H9 (cell line): ENCODE measurements around the gene KCNK13. TPM values are rescaled to one million over a fixed set of nuclear protein-coding genes. Genes with fewer than 3 reads are reported as not detected.

Source experiments
- DNase-seq: peaks from one replicate; pipeline ENCODE4 v3.0.0-alpha.2; 2017
- H2AFZ ChIP-seq: one replicate; pipeline ENCODE4 v1.6.1; 2013; ENCODE audit warnings: mild to moderate bottlenecking, low read length, control low read depth, moderate library complexity
- H2AK5ac ChIP-seq: 2 replicates; pipeline ENCODE4 v1.6.1; 2013; ENCODE audit warnings: low read length, control low read depth, mixed read lengths; ENCODE audit not compliant: insufficient read length
- H2BK120ac ChIP-seq: one replicate; pipeline ENCODE4 v1.6.1; 2013; ENCODE audit warnings: low read depth, mild to moderate bottlenecking, low read length, control low read depth, inconsistent platforms; ENCODE audit not compliant: poor library complexity, severe bottlenecking
- H2BK12ac ChIP-seq: 2 replicates; pipeline ENCODE4 v1.6.1; 2013; ENCODE audit warnings: low read length, control low read depth, mixed read lengths, low read depth; ENCODE audit not compliant: insufficient read length
- H2BK15ac ChIP-seq: 2 replicates; pipeline ENCODE4 v1.6.1; 2013; ENCODE audit warnings: low read depth, low read length, control low read depth
- H2BK20ac ChIP-seq: one replicate; pipeline ENCODE4 v1.6.1; 2013; ENCODE audit warnings: low read depth, mild to moderate bottlenecking, low read length, control low read depth, inconsistent platforms; ENCODE audit not compliant: poor library complexity, severe bottlenecking
- H2BK5ac ChIP-seq: 2 replicates; pipeline ENCODE4 v1.6.1; 2013; ENCODE audit warnings: low read length, control low read depth, mixed read lengths; ENCODE audit not compliant: insufficient read length
- H3K14ac ChIP-seq: 2 replicates; pipeline ENCODE4 v1.6.1; 2013; ENCODE audit warnings: low read length, control low read depth; ENCODE audit not compliant: insufficient read depth
- H3K18ac ChIP-seq: 2 replicates; pipeline ENCODE4 v1.6.1; 2013; ENCODE audit warnings: low read depth, mild to moderate bottlenecking, mixed read lengths, low read length, control low read depth; ENCODE audit not compliant: insufficient read length
- H3K23ac ChIP-seq: 2 replicates; pipeline ENCODE4 v1.6.1; 2013; ENCODE audit warnings: low read length, control low read depth, mixed read lengths, low read depth; ENCODE audit not compliant: insufficient read length
- H3K23me2 ChIP-seq: 2 replicates; pipeline ENCODE4 v1.6.1; 2013; ENCODE audit warnings: low read depth, mild to moderate bottlenecking, mixed read lengths, low read length, control low read depth; ENCODE audit not compliant: insufficient read length, poor library complexity, severe bottlenecking
- H3K27ac ChIP-seq: 2 replicates; pipeline ENCODE4 v1.5.1; 2013; ENCODE audit warnings: low read length, control low read depth, mixed read lengths, low read depth; ENCODE audit not compliant: insufficient read length
- H3K27me3 ChIP-seq: 2 replicates; pipeline ENCODE4 v1.6.1; 2013; ENCODE audit warnings: low read length, control low read depth, inconsistent platforms; ENCODE audit not compliant: insufficient read depth
- H3K4ac ChIP-seq: 2 replicates; pipeline ENCODE4 v1.6.1; 2013; ENCODE audit warnings: low read depth, mild to moderate bottlenecking, control low read depth, inconsistent platforms, low read length, moderate library complexity
- H3K4me1 ChIP-seq: 2 replicates; pipeline ENCODE4 v1.6.1; 2013; ENCODE audit warnings: low read length, control low read depth, inconsistent platforms; ENCODE audit not compliant: insufficient read depth
- H3K4me2 ChIP-seq: 2 replicates; pipeline ENCODE4 v1.6.1; 2013; ENCODE audit warnings: low read length, control low read depth, mixed read lengths; ENCODE audit not compliant: insufficient read length, insufficient read depth
- H3K56ac ChIP-seq: 2 replicates; pipeline ENCODE4 v1.6.1; 2013; ENCODE audit warnings: low read depth, mild to moderate bottlenecking, mixed read lengths, low read length, control low read depth; ENCODE audit not compliant: insufficient read length
- H3K79me1 ChIP-seq: 2 replicates; pipeline ENCODE4 v1.6.1; 2013; ENCODE audit warnings: low read depth, mild to moderate bottlenecking, moderate library complexity, low read length, control low read depth, inconsistent platforms; ENCODE audit not compliant: insufficient read depth, poor library complexity, severe bottlenecking
- H3K79me2 ChIP-seq: 2 replicates; pipeline ENCODE4 v1.6.1; 2013; ENCODE audit warnings: low read length, control low read depth, inconsistent platforms; ENCODE audit not compliant: insufficient read depth
- H3K9ac ChIP-seq: 2 replicates; pipeline ENCODE4 v1.6.1; 2013; ENCODE audit warnings: low read length, control low read depth, mixed read lengths; ENCODE audit not compliant: insufficient read length; ENCODE audit errors: extremely low read depth
- H3K9me3 ChIP-seq: one replicate; pipeline ENCODE4 v1.6.1; 2013; ENCODE audit warnings: low read depth, low read length, inconsistent platforms; ENCODE audit not compliant: control insufficient read depth
- H3T11ph ChIP-seq: one replicate; pipeline ENCODE4 v1.6.1; 2013; ENCODE audit warnings: mild to moderate bottlenecking, low read length, control low read depth, inconsistent platforms
- H4K20me1 ChIP-seq: one replicate; pipeline ENCODE4 v1.6.1; 2013; ENCODE audit not compliant: control insufficient read depth, insufficient read length, insufficient read depth
- H4K5ac ChIP-seq: 2 replicates; pipeline ENCODE4 v1.6.1; 2013; ENCODE audit warnings: low read depth, mild to moderate bottlenecking, mixed read lengths, low read length, control low read depth; ENCODE audit not compliant: insufficient read length
- H4K8ac ChIP-seq: replicated peaks from 2 replicates; pipeline ENCODE4 v1.6.1; 2013; ENCODE audit warnings: low read length, control low read depth, mixed read lengths, low read depth; ENCODE audit not compliant: insufficient read length
- H4K91ac ChIP-seq: 2 replicates; pipeline ENCODE4 v1.6.1; 2013; ENCODE audit warnings: low read depth, mild to moderate bottlenecking, moderate library complexity, mixed read lengths, low read length, control low read depth; ENCODE audit not compliant: insufficient read length
- H3K27ac Mint-ChIP-seq, 3 experiments: 2 replicates in 2 of 3; 3 replicates in 1 of 3; pipeline ENCODE4 v1.8.0; 2020 to 2021; ENCODE audit warnings: mixed read lengths in 3 of 3, mild to moderate bottlenecking in 1 of 3, moderate library complexity in 1 of 3
- H3K27me3 Mint-ChIP-seq: 2 replicates; pipeline ENCODE4 v1.8.0; 2021; ENCODE audit warnings: low read depth, mild to moderate bottlenecking, moderate library complexity, mixed read lengths
- H3K36me3 Mint-ChIP-seq, 3 experiments: 2 replicates in 2 of 3; 3 replicates in 1 of 3; pipeline ENCODE4 v1.8.0; 2020 to 2021; ENCODE audit warnings: low read depth in 3 of 3, mixed read lengths in 3 of 3; ENCODE audit not compliant: insufficient read depth in 1 of 3
- H3K4me1 Mint-ChIP-seq, 2 experiments: 2 replicates each; pipeline ENCODE4 v1.8.0; 2020; ENCODE audit warnings: mixed read lengths in 2 of 2
- H3K4me3 Mint-ChIP-seq, 2 experiments: 2 replicates in 1 of 2; 3 replicates in 1 of 2; pipeline ENCODE4 v1.8.0; 2020 to 2021; ENCODE audit warnings: mild to moderate bottlenecking in 2 of 2, mixed read lengths in 2 of 2, moderate library complexity in 1 of 2
- H3K9me3 Mint-ChIP-seq, 2 experiments: 2 replicates in 1 of 2; 3 replicates in 1 of 2; pipeline ENCODE4 v1.8.0; 2020; ENCODE audit warnings: mild to moderate bottlenecking in 2 of 2, mixed read lengths in 2 of 2, moderate library complexity in 1 of 2
- WGBS: extraction: QIAGEN DNeasy Blood & Tissue Kit; methylation state at CpG from one replicate; pipeline ENCODE4 v1.1.7; 2013; ENCODE audit warnings: missing lambda C conversion rate, low lambda C conversion rate, mixed read lengths; ENCODE audit not compliant: insufficient read length; ENCODE audit errors: extremely low coverage; 5-methylcytosine and 5-hydroxymethylcytosine counted together
- total RNA-seq: library from RNA; stranded (reverse); gene quantifications from 2 replicates; pipeline ENCODE4 v1.2.1, GENCODE V29; 2021
- TF ChIP-seq, protein P1 (sequence below): fragments of 200-600 bp; sonication (generic); conservative IDR thresholded peaks from 3 replicates; pipeline ENCODE4 v1.8.0; 2021; ENCODE audit warnings: antibody characterized with exemption, mild to moderate bottlenecking

Gene KCNK13
- total RNA-seq, 1 experiment from 2014 or later = 0.39 TPM

DNA sequence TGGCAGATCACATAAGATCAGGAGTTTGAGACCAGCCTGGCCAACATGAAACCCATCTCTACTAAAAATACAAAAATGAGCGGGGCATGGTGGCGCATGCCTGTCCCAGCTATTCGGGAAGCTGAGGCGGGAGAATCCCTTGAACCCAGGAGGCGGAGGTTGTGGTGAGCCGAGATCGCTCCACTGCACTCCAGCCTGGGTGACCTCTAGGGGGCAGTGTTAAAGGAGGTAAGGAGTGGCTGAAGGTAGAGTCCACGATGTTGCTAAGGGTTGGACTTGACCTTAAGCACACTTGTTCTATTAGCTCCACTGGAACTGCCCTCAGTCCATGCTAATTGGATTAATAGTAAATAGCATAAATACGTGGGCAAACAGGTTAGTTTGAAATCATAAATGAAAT, 132.1 kb downstream of the KCNK13 start:
- Histone ChIP-seq H4K20me1 (no peaks in the 10 kb centered on the region), H3K4ac (no peak overlapping the region), H4K91ac (no peak overlapping the region), H3K4me1 (no peaks in the 10 kb centered on the region), H3K27me3 (no peaks in the 10 kb centered on the region), H3T11ph (no peak overlapping the region), H3K56ac (no peak overlapping the region), H3K4me2 (no peak overlapping the region), H2BK15ac (no peak overlapping the region), H2AK5ac (no peak overlapping the region), H2BK12ac (no peak overlapping the region), H3K9me3 (no peaks in the 10 kb centered on the region), H2BK20ac (no peak overlapping the region), H3K23ac (no peak overlapping the region), H3K23me2 (no peaks in the 10 kb centered on the region), H2BK5ac (no peak overlapping the region), H2AFZ (no peak overlapping the region), H3K79me1 (no peaks in the 10 kb centered on the region), H3K9ac (no peak overlapping the region), H4K8ac (no peak overlapping the region), H2BK120ac (no peak overlapping the region), H3K27ac (no peak overlapping the region), H3K79me2 (no peaks in the 10 kb centered on the region), H3K18ac (no peak overlapping the region), H4K5ac (no peak overlapping the region), H3K14ac (no peak overlapping the region)
- H3K9me3 Mint-ChIP-seq = peaks cover under 1 to 2% of the 10 kb centered on the region in 2 experiments; a peak in 2 of 5 replicates
- no peak overlapping the region for H3K27ac Mint-ChIP-seq
- DNase-seq = peak; percentile 62
- H3K36me3 Mint-ChIP-seq = no peaks in the 10 kb centered on the region
- no CpG with 5 or more reads among the region's 9 CpGs for WGBS
- H3K27me3 Mint-ChIP-seq = peaks cover 20% of the 10 kb centered on the region
- H3K4me3 Mint-ChIP-seq = no peak overlapping the region
- H3K4me1 Mint-ChIP-seq = peaks cover 0 to 4% of the 10 kb centered on the region in 2 experiments; a peak in 2 of 4 replicates
- TF ChIP-seq, protein P1, sequence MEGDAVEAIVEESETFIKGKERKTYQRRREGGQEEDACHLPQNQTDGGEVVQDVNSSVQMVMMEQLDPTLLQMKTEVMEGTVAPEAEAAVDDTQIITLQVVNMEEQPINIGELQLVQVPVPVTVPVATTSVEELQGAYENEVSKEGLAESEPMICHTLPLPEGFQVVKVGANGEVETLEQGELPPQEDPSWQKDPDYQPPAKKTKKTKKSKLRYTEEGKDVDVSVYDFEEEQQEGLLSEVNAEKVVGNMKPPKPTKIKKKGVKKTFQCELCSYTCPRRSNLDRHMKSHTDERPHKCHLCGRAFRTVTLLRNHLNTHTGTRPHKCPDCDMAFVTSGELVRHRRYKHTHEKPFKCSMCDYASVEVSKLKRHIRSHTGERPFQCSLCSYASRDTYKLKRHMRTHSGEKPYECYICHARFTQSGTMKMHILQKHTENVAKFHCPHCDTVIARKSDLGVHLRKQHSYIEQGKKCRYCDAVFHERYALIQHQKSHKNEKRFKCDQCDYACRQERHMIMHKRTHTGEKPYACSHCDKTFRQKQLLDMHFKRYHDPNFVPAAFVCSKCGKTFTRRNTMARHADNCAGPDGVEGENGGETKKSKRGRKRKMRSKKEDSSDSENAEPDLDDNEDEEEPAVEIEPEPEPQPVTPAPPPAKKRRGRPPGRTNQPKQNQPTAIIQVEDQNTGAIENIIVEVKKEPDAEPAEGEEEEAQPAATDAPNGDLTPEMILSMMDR = peak; percentile 76
